ENCODE results near the gene MRPL58.
"Not testable (repeated sequence)": the region's sequence is repeated elsewhere in the genome, so short reads cannot be mapped to it uniquely, and the experiment has no call there.

The MRPL58 gene

DNA sequence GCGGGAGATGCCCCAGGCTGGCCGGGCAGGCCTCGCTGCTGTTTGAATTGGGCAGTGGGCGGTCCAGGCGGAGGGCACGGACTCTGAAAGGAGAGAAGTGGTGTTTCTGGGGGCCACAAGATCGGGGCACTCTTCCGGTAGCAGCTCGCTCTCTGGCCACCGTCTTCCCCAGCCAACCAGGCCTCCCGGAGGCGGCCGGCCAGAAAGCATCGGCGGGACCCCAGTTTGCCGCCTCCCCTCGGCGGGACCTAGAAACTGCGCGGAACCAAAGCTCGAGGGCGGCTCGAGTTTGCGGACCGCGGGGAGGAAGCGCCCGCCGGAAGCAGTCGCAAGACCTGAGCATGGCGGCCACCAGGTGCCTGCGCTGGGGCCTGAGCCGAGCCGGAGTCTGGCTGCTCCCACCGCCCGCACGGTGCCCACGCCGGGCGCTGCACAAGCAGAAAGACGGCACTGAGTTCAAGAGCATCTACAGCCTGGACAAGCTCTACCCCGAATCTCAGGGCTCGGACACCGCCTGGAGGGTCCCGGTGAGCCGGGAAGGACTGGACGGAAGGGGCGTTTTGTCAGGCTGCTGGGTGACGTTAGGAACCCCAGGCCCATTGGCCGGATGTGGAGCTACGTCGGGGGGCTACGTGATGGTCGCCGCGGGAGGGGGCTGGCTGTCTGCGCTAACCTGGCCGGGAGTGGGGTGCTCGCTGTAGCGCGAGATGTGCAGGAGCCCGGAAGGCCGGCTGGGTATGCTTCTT, at the start of gene MRPL58:
TSS of gene MRPL58 (plus strand) at position 325 of the 746 bp plus-strand sequence. CDS start at position 342, 17 bp downstream.
- peak; percentile 73 for DNase-seq

DNA sequence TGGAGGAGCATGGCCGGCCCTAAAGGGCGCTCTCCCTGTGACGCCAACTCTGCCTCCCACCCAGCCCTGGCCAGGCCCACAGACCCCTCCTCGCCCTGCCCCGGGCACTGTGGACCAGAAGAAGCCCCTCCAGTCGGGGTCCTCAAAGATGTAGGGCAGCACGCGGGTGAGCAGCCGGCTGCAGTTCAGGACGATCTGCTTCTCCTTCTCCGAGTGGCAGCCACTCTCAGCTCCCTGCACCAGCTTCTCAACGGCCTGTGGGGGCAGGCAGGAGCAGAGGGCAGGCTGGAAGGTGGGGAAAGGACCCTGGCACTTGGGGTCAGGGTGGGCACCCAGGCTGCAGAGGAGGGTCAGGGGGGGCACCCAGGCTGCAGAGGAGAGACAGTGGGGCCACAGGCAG, 48.8 kb upstream of the MRPL58 start:
- no peak for DNase-seq

DNA sequence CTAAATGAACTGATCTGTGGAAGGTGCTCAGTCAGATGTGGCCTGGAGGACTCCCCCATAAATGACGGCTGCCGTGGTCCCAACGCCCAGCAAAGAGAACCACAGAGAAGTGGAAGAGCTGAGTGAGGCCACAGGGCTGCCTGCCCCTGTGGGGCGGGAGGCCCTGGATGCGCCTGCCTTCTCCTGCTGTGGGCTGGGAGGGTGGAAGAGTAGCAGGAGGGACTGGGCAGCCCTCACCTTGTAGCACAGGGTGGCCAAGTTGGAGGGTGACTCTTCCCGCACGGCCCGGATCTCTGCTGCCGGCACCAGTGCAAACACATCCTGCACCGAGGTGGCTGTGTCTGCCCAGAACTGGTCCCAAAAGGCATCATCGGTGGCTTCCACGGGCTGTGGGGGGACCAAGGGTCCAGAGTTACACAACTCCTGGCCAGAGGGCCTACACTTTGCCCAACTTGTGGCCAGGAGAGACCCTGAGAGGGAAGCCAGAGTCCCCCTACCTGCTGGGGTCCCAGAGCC, 48.2 kb upstream of the MRPL58 start:
- no peak for DNase-seq

DNA sequence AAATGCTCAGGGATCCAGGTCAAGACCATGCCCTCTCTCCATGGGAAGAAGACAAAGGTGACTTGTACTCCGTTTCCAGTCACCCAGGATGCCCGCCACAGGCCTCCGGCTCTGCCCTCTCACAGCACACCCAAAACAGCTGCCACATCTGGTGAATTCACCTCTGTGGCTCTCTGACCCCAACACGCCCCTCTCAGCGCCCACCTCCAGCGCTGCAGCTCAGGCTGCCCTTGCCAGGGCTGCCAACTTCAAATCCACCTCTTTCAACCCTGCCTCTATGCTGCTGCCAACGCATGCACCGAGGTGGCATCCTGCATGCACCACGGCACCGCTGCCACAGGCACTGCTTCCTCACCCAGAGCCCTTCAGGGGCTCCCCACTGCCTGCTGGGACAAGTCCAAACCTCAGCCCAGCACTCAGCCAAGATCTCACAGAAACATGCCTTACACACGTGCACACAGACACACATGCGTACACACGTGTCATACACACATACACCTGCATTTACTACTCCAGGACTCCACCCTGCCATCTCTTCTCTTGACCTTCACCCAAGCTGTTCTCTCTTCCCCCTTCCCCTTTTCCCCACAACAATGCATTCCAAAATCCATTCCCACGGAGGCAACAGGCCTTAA, 47.4 kb upstream of the MRPL58 start:
- DNase-seq: no peak

DNA sequence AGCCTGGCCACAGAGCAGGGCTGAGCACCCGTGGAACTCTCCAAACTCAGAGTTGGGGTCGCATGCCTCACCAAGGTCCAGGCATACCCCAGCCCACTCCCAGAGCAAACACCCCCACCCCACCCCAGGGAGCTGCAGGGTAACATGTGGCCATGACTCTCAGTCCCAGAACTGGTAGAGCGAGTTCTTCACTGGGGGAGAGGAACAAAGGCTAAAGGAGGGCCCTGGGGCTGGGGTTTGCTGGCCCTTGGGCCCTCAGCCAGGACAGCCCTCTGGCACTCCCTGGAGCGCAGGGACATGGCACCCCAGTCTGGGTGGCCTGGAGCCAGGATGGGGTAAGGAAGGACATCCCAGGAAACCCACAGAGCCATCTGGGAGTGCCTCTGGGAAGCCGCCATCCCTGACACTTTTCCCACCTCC, 44.1 kb upstream of the MRPL58 start:
- no peak for DNase-seq

DNA sequence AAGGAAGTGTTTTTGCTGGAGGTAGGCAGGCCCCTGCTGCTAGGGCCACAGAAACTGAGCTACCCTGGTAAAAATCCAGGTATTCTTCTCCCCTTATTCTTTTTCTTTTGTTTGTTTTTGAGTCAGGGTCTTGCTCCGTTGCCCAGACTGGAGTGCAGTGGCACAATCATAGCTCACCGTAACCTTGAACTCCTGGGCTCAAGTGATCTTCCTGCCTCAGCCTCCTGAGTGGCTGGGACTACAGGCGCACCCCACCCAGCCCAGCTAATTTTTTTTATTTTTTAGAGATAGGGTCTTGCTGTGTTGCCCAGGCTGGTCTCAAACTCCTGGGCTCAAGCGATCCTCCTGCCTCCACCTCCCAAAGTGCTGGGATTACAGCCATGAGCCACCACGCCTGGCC, 43.0 kb upstream of the MRPL58 start:
- DNase-seq: not testable (repeated sequence)

DNA sequence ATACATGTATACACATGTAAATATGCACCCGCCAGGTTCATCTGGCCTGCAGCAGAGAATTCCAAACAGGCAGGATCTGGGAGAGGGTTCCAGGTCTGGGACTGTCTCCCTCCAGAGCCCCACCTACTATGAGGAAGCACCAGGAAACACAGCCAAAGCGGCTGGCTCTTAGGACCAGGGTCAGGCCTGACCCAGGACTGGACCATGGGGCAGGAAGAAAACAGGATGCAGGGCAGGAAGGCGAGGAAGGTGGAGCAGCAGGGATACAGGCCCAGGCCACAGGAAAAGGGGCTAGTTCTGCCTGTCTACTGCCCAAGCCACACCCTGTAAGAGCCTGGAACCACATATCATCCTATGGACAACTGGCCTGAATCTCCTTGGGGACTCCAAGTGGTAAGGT, 42.1 kb upstream of the MRPL58 start:
- no peak for DNase-seq

DNA sequence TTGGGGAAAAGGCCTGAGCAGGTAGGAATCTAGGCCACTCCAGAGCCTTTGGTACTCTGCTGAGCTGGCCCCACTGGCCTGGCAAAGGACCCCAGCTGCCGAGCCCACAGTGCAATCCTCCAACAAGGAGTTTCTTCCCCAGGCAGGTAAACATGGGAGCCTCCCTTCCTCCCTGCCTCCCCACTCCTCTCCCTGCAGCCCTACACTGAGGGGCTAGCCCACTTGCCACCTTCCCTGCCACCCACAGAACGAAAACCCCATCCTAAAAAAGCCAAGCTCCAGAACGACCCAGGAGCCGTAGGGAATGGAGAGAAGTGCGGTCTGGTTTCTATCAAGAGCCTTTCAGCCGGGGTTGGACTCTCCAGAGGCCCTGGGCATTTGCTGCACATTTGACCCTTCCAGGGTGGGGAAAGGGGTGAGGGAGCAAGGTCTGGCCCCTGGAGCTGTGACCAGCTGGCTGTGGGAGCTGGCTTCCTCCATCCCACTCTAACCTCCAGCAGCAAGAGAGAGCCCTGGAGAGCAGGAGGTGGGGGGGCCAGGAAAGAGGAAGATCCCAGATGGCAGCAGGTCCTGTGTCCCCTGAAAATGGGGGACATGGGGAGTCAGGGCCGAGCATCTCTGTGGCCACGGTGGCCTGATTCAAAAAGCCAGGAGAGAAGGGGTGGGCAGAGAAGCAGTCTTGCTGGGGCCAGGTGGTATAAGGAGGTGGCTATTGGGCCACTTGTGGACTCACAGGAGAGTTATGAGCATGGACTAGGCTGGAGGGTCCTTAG, 41.2 kb upstream of the MRPL58 start:
- no peak for DNase-seq

DNA sequence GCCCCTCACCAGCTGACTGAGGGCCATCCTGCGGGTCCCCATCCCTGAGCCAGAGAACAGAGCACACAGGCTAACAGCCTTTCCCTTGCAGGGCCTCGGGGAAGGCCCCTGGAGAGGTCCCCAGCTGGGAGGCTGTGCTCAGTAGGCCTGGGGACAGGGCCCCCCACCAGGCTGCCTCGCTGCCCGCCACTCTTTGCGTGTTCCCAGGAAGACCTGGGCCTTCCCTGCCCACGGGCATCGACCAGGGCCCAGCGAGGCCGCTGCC, 40.7 kb upstream of the MRPL58 start:
- no peak for DNase-seq

DNA sequence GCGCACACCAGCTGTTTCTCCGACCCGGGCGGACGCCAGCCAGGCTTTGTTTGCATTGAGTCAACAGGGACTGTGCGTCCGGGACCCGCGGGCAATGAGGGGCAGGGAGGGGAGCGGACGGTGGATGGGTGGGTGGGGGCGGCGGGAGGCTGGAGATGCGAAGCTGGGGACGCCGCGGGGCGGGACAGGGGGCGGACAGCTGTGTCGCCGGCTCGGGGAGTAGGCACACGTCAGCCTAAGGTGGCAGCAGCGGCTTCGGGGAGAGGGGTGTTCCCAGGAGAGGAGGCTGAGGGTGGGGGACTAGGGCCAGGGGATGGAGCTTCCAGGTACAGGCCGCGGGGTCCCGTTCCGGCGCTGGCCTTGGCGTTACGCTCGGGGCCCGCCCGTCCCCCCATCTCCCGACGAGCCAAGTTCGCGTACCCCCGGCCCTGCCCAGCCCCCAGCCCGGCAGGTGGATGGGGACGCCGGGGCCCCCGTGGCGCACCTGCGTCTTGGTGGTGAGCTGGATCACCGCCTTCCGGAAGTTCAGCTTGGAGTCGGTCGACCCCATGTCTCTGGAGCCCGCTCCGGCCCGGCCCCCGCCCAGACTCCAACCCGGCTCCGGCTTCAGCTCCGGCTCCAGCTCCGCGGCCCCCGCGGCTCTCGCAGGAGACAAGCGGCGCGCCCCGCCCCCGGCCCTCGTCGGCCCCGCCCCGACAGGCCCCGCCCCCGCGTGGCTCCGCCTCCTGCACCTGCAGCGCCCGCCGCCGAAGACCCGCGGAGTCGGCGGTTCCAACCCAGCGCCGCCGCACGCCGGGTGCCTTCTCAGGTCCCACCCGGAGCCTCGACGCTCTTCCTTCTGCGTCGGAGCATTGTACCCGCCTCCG, 40.1 kb upstream of the MRPL58 start, which contains the start of gene HID1:
TSS of gene HID1 (minus strand) at position 653 of the 866 bp plus-strand sequence. CDS start at position 550, 103 bp downstream.
- peak; percentile 37 for DNase-seq

DNA sequence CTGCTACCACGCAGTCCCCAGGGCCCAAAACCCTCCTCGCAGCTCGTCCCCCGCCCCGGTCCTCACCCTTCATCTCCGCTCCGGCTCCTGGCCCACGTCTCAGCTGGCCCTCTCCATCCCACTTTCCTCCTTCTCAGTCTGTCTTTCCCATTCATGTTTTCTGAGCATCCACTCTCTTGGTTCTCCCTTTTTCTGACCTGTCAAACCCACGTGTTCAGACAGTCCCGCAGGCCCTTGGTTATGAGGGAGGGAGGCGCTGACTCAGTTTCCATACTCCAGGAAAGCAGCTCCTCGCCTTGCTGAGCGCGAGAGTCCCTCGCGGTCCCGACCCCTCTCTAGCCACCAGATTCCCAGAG, 39.5 kb upstream of the MRPL58 start:
- DNase-seq: no peak

DNA sequence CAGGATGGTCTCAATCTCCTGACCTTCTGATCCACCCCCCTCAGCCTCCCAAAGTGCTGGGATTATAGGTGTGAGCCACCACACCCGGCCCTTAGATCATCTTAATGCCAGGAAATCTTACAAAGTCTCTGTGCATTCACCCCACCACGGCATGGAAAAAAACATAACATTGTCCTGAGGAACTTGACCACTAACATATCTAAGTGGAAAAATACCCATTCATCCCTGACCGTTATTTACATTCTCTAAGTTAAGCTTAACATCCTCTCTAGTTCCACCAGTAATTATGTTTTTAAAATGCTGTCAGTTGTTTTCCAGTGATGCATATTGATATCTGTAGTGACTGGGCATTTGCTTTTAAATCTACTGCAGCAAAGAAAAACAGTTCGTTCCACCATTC, 36.5 kb upstream of the MRPL58 start:
- DNase-seq: no peak

DNA sequence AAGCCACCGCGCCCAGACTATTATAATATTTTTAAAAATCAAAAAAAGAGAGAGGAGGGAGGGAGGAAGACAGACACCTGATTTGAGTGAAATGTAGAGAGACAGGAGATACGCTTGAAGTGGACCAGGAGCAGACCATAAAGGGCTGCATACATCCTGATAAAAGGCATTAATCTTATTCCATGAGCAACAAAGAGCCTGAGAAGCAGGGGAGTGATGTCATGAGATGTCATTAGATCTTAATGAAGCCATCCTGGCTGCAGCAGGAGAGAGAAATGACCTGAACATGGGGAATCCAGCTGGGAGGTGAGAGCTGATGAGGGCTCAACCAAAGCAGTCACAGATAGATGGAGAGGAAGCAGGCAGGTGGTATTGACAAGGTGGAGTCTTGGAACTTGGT, 34.7 kb upstream of the MRPL58 start:
- no peak for DNase-seq

DNA sequence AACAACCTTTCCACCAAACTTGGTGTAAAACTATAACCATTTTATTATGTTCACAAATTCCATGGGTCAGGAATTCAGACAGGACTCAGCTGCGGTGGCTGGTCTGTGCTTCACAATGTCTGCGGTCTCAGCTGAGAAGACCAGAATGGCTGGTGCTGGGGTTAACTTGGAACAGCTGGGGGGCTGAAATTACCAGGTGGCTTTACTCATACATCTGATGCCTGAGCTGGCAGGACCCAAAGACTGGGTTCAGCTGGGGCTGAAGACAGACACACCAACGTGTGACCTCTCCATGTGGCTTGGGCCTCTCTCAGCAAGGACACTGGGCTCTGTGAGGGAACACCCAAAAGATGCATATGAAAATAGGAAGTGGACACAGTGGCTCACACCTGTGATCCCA, 34.2 kb upstream of the MRPL58 start:
- DNase-seq: no peak

DNA sequence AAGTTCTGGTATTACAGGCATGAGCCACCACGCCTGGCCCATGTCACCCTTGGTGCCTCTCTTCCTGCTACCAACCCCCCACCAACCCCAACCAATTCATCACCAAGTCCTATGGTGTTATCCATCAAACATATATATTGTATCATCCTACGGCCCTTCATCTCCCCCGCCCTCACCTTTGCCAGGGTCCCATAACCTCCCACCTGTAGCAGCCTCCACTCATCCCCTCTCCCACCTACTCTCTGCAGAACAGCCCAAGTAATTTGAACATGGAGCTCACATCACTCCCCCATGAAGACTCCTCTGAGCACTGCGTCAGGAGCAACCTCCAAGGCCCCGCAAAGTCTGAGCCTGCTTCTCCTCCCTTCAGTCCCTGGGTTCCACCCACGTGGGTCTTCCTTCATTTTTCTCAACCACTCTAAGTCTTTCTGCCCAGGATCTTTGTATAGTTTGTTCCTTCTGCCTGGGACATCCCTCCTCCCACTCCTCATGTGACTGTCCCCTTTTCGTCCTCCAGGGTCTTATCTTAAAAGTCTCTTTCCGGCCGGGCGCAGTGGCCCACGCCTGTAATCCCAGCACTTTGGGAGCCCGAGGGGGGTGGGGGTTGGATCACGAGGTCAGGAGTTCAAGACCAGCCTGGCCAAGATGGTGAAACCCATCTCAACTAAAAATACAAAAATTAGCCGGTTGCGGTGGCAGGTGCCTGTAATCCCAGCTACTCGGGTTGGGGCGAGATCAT, 32.9 kb upstream of the MRPL58 start:
- no peak for DNase-seq

DNA sequence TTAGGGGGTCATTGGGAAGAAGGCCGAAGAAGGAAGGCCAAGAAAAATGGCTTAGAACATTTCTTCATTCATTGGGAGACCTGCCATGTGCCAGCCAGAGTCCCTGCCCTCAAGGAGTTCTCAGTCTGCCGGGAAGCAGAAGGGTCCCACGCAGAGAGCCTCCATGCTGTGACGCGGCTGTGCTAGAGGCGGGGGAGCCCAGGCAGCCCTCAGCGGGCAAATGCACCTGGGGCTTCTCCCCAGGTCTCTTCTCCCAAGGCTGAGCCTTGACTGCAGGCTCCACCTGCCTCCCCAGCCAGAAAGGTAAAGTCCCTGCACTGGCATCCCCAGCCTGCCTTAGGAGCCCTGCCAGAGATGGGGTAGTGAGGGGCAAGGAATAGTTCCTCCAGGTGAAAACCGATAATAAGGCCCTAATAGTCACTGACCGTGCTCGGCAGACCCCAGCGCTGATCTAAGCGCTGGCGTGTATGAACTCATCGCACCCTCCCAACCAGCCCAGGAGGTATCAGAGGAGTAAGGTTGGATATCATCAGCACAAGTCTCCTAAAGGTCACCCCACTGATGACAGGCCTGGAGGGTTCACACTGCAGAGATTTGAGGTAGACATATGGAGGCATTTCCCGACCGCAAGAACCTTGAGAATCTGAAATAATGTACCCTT, 31.0 kb upstream of the MRPL58 start:
- no peak for DNase-seq

DNA sequence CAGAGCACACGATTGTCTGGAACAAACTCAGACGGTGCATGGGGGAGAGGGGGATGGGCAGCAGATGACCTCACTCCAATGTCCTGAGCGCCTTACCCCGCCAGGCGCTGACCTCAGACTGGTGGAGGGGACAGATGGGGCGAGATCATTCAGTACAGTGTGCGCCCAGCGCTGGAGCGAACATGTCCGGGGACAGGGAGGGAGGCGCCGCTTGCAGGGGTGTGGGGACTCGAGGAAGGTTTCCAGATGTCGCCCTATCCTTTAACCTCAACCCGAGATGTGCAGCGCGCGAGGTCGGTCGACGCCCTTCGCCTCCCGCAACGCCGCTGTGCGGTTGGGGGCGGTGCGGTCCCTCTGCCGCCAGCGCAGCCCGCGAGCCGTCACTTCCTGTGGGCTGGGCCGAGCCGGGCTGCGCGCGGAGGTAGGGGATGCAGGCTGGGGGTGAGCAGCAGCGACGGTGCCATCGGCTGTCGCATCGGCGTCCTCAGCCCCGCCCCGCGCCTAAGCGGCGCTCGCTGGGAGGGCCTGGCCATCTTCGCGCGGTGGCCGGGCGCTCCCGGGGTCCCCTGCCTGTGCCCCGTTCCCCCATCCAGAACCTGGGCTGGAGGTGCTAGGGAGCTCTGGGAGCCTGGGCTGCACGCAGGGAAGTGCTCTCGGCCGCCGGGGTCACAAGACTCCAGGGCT, 30.3 kb upstream of the MRPL58 start:
- DNase-seq: peak; percentile 45

DNA sequence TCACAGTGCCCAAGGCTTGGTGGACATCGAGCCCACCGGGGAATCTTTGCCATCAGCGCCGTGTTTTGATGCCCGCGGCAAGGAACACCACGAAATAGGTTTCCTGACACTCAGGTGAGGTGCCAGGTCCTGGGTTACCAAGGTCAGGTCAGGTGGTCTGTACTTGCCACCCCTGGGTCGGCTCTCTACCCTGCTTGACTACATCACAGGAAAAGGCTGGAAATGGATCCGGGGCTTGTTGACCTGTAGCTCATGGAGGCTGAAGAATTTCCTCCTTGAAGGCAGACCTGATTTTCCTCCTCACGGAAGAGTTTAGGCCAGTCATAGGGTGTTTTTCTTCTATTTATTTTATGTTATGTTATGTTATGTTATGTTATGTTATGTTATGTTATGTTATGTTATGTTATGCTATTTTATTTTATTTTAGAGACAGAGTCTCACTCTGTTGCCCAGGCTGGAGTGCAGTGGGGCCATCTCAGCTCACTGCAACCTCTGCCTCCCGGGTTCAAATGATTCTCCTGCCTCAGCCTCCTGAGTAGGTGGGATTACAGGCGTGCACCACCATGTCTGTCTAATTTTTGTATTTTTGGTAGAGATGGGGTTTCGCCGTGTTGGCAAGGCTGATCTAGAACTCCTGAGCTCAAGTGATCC, 29.7 kb upstream of the MRPL58 start:
- not testable (repeated sequence) for DNase-seq

DNA sequence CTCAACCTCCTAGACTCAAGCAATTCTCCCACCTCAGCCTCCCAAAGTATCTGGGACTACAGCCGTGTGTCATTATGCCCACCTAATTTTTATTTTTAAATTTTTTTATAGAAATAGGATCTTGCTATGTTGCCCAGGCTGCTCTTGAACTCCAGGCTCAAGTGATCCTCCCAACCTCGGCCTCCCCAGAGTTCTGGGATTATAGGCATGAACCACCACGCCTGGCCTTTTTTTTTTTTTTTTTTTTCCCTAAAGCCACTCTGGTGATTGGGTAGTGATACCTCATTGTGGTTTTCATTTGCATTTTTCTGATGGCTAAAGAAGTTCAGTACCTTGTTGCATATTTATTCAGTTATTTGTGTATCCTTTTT, 26.3 kb upstream of the MRPL58 start:
- DNase-seq: no peak

DNA sequence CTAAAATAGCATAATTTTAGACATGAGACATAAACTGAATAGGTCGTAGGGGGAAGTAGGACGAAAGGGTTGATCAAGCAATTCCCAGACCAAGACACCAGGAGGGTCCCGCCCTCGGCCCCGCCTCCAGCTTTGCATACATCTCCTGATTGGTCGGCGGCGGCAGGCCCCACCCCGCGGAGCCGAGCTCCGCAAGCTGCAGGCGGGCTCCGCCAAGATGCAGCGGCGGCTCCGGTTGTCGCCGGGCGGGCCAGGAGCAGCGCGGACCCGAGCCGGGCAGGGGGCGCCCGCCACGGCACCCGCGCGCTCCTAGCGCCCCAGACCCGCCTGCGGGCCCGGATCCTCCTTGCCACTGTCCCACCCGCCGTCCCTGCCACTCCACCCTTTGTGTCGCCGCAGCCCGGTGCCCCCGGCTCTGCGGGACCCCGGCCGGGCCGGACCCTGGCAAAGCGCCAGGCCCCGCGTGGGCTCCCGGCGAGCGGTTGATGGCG, 25.0 kb upstream of the MRPL58 start, which contains the start of gene CDR2L:
TSS of gene CDR2L (plus strand) at position 215 of the 491 bp plus-strand sequence. CDS start 412 bp downstream, outside the sequence.
- peak; percentile 86 for DNase-seq
